Gastrocnemius medialis (tissue), 4 donors: ENCODE data around the gene SP4.

Source experiments
- POLR2A ChIP-seq, 2 donors: fragments of 450-650 bp; IDR thresholded peaks; one replicate each; pipeline ENCODE4 v1.6.1; 2017; ENCODE audit warnings: antibody characterized with exemption in 2 of 2, mild to moderate bottlenecking in 2 of 2, moderate library complexity in 2 of 2
- TF ChIP-seq, protein P1 (sequence below), 5 experiments: fragments of 450-650 bp in 3 of 5; fragments of 200-600 bp in 2 of 5; sonication (generic) in 2 of 5; IDR thresholded peaks in 4 of 5; conservative IDR thresholded peaks in 1 of 5; 1 replicate in 4 of 5; 2 replicates in 1 of 5; pipeline ENCODE4 v1.5.1; 2016 to 2019; ENCODE audit warnings: antibody characterized with exemption in 5 of 5, mild to moderate bottlenecking in 3 of 5, moderate library complexity in 3 of 5

DNA sequence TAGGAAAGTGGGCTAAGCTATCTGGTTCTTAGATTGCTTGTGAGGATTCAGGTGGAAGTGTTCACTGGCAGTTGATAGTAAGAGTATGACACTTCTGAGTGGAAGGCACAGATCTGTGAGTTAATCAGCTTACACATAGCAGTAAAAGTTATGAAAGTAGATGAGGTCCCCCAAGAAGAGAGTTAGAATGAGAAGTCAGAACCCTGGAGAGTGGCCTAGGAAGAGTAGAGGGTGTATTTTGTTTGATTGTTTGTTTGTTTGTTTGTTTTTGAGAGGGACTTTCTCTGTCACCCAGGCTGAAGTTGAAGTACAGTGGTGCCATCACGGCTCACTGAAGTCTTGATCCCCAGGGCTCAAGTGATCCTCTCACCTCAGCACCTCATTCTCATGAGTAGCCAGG, 44.1 kb downstream of the SP4 start:
- TF ChIP-seq, protein P1, sequence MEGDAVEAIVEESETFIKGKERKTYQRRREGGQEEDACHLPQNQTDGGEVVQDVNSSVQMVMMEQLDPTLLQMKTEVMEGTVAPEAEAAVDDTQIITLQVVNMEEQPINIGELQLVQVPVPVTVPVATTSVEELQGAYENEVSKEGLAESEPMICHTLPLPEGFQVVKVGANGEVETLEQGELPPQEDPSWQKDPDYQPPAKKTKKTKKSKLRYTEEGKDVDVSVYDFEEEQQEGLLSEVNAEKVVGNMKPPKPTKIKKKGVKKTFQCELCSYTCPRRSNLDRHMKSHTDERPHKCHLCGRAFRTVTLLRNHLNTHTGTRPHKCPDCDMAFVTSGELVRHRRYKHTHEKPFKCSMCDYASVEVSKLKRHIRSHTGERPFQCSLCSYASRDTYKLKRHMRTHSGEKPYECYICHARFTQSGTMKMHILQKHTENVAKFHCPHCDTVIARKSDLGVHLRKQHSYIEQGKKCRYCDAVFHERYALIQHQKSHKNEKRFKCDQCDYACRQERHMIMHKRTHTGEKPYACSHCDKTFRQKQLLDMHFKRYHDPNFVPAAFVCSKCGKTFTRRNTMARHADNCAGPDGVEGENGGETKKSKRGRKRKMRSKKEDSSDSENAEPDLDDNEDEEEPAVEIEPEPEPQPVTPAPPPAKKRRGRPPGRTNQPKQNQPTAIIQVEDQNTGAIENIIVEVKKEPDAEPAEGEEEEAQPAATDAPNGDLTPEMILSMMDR (IDR thresholded peaks at IDR 0.05 in 4 of 5, conservative IDR thresholded peaks at IDR 0.05 in 1 of 5), result no peak
- TF ChIP-seq POLR2A (IDR thresholded peaks at IDR 0.05), result no peak
